GM18505 (cell line): Measurements from ENCODE around the gene CCDC157.
A peak's percentile ranks its signal among the peaks of the same experiment; 100 is the strongest.

Experiments used
- ATAC-seq: cut with Tn5 transposase; IDR thresholded peaks from one replicate; pipeline ENCODE4 v1.9.1; 2021; ENCODE audit not compliant: unreplicated experiment
- POLR2A ChIP-seq: IDR thresholded peaks from 4 replicates; pipeline ENCODE4 v1.6.1; 2011; ENCODE audit warnings: borderline replicate concordance; ENCODE audit not compliant: insufficient read depth, insufficient read length; ENCODE audit errors: extremely low read depth

CCDC157 gene

DNA sequence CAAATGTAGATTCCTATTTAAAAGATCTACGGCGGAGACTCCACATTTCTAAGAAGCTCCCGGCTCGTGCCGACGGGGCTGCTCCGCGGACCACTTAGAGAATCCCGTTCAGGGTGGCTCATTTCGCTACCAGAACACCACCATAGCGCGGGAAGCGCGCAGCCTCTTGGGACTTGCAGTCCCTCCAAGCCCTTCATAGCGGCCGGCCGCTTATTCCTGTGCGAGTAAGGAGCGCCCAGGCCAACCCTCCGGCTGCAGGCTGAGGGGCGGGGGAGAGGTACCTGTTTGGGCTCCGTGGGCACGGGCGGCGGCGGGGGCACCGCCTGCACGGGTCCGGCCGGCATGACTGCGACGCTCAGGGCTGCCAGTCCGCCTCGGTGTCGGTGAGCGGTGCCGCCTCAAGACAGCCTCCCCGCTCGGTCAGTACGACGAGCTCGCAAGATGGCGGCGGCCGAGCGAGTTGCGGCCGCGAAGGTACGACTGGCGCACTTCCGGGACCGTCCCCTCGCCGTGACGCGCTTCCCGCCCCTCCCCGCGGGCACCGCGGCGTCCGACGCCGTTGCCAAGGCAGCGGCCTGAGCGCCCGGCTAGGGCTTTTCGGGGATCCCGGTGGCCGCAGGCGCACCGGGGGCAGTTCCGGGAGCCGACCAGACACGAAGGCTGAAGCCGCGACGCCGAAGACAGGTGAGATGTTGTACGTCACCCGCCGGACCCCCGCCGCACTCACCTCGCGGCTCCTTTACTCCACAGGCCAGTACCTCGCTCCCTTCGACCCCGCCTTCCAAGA is at the start of gene CCDC157, which contains the start of gene SF3A1:
TSS of gene CCDC157 (plus strand) at position 559 of the 787 bp plus-strand sequence. CDS start 8,994 bp downstream, outside the sequence.
TSS of gene SF3A1 (minus strand) at position 446 of the 787 bp plus-strand sequence. CDS start at position 344, 102 bp downstream.
- TF ChIP-seq POLR2A = peak; percentile 97

DNA sequence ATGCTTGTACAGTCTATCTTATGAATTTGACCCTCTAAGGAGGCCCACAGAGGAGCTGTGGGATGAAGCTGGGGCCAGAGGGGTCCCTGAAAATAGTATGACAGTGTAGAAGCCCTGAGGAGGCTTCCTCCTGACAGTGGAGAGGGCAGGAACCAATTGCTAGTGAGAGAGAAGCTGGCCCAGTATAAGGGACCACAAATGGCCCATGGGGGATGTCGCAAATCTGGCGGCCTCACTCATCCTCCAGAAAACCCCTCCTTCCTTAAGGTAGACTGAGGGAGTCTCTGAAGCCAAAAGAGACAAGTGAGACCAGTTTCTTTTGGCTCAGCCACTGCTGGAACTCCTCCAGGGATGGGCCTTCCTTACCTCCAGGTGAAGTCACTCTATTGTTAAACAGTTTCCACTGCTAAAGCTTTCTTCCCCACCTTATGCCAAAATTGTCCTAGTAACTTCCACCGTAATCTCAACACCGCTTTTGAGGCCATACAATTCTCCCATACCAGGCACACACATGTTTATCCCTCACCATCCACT is 49.7 kb upstream of the CCDC157 start:
- no peak for TF ChIP-seq POLR2A
- no peak for ATAC-seq

More for the DNA sequence above, at the start of gene CCDC157, which contains the start of gene SF3A1:
- peak; percentile 91 for ATAC-seq

DNA sequence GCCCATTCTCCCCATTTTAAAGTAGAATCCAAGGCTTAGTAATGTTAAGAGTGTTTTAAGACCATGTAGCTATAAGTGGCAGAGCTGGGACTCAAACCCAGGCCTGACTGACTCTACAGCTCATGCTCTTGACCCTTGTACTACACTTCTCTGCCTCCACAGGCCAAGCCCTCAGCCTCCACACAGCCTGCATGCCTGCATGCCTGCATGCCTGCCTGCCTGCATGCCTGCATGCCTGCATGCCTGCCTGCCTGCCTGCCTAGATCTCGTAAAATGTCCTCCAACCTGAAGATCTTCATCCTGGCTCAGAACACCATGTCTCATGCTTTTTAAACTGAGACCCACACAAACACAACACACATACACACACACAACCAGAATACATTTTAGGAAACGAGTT is 48.7 kb upstream of the CCDC157 start:
- no peak for TF ChIP-seq POLR2A
- ATAC-seq = no peak

- no peak for TF ChIP-seq POLR2A
- no peak for ATAC-seq
These were observed 48.1 kb upstream of the CCDC157 start for GRCh38 chr22:30308518-30309230.

DNA sequence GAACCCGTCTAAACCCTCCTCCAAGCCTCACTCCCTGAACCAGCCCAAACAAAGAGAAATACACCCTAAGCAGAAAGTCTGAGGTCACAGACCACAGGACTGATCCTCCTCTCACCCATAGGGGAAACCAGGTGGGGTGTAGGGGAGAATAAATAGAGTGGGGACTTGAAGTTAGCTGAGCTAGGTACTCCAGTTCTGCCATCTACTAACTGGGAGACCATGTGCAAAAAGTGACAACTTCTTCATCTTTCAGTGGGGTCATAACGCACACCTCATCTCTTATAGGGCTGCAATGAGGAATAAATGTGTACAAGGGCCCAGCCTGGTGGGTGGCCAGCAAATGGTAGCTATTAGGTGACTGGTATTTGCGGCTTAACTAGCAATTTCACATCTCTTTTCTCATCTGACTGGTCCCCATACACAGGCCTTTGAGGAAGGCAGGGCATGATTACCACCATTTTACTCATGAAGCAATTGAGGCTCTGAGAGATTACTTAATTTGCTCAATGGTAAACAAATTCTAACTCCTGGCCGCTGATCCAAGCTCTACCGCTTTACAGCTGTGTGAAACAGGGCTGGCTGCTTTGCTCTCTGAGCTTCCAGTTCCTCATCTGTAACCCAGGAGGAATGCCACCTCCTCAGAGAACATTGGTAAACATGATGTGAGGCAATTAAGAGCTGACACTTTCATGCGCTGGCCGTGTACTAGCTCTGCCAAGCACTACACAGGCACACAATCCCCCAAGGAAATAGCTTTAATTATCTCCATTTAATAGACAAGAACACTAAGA is 46.7 kb upstream of the CCDC157 start:
- no peak for TF ChIP-seq POLR2A
- no peak for ATAC-seq

DNA sequence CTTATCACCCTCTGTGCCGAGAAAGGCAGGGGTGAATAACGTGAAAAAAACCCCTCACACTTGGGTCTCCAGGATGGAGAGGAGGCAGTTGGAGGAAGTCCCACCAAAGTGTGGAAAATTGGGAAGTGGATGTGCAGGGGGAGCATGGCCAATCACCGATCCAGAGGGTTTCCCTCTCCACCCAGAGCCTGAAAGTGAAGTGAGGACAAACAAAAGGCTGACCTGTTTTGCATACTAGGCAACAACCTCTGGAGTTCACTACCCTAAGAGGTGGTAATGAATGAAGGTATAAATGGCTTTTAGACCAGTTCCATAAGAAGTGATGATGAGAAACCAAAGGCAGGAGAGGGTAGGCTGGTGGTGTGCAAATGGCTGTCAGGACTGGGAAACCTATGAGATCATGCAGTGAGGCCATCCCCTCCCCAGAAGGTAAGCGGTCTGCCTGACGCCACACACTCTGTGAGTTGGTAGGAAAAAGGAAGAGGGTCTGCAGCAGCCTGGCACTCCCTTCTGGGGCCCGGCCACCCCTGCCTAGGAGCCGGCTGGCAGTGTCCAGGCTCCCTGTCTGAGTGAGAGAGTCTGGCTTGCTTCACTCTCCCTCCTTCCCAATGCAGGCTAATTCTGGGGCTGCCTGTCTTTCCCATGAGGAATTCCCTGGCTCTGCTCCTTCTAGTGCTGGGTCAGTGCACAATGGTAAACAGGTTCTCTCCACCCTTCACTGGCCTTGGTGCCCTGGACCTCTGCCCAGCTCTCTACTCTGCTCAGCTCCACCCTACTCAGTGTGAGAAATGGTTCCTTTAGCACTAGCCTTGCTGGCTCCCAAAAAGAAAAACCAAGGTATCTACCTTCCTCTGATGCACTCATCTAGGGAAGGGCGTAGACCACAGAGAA is 45.7 kb upstream of the CCDC157 start:
- no peak for ATAC-seq
- TF ChIP-seq POLR2A = no peak

DNA sequence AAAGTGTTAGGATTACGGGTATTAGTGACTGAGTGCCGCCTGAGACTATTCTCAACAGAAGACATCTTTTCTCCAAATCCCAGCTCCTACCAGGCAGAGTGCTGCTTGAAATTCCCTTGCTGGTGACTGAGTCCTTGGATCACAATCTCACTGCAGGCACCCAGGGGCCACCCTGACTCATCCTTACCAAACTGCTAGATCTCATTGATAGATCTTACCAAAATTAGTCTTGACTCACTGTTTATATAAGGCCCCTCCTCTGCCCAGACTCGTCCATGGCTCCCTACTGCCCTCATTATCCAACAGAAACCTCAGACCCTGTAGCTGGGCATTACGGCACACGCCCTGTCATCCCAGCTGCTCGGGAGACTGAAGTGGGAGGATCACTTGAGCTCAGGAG is 44.8 kb upstream of the CCDC157 start:
- TF ChIP-seq POLR2A = no peak
- ATAC-seq = no peak

DNA sequence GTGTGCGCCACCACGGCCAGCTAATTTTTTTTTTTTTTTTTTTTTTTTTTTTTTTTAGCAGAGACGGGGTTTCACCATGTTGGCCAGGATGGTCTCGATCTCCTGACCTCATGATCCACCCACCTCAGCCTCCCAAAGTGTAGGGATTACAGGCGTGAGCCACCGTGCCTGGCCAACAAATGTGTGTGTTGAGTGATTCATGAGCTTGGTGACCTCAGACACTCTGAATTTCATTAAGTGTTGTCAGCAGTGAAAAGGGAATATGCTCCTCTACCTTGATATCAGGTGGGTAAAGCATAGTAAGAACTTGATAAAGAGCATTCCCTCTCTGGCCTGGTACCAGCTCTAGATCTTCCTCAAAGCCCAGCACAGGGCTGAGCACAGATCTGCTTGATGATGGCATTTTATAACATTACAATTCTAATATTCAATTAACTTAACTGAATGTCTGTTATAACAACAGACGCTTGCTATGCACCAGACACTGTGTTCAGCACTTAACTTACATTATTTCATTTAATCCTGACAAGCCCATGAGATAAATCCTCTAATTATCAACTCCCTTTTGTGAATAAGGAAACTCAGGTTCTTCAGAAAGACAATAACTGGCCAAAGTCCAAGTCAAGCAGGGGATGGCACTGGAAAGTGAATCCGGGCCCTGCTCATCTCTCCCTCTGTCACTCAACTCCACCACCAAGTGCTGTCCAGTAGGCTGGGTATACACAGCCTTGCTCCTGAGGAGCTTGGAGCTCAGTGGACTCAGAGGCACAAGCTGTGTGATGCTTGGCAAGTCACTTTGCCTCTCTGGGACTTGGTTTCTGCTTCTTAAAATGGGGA is 43.1 kb upstream of the CCDC157 start:
- ATAC-seq = no peak
- TF ChIP-seq POLR2A = no peak

DNA sequence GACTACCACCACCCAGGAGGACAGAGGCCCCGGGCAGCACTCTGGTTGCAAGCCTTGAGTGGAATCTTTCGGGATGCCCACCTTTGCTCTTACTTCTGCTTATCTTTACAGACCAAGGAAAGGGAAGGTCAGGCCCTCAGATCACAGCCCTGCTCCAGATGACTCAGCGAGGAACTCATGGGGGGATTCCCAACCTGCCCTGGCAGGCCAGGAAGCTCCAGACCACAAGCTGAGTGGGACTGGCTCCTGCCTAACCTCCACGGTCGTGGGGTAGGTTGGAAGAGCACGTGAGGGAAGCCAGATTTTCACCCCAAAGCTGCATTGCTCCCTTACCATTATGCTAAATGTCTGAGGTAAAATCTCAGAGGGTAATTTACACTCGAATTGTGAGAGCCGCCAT is 41.9 kb upstream of the CCDC157 start:
- TF ChIP-seq POLR2A = no peak

GRCh38 chr22:30315962-30316576 is 40.7 kb upstream of the CCDC157 start:
- no peak for ATAC-seq

More for the DNA sequence above, 41.9 kb upstream of the CCDC157 start:
- ATAC-seq = no peak

GRCh38 chr22:30317778-30318177 is 39.0 kb upstream of the CCDC157 start:
- TF ChIP-seq POLR2A = no peak
- ATAC-seq = no peak

More at GRCh38 chr22:30315962-30316576, 40.7 kb upstream of the CCDC157 start:
- TF ChIP-seq POLR2A = no peak
